HEK293 (cell line): ENCODE results near the gene PDE9A.

Source experiments
- CTCF ChIA-PET: fragments of 350-600 bp; formaldehyde crosslinking; extraction: SDS; loops from one replicate; lab custom pipeline; 2021; ENCODE audit warnings: antibody characterized with exemption; lab: Yijun Ruan, JAX
- POLR2A ChIA-PET: fragments of 300-600 bp; formaldehyde crosslinking; extraction: SDS; loops from one replicate; lab custom pipeline; 2020; ENCODE audit warnings: antibody characterized with exemption, inconsistent platforms; lab: Yijun Ruan, JAX
- H3K27ac ChIP-seq: fragments of 200-500 bp; sonication (Bioruptor generic); 2 replicates; pipeline ENCODE4 v1.5.1; 2014; ENCODE audit warnings: low read depth, low read length, control low read depth, inconsistent platforms; ENCODE audit errors: extremely low read depth
- H3K36me3 ChIP-seq, 2 experiments: fragments of 200-500 bp in 1 of 2; sonication (Bioruptor generic) in 1 of 2; 1 replicate in 1 of 2; 2 replicates in 1 of 2; pipeline ENCODE4 v1.5.1; 2014 to 2017; ENCODE audit warnings: inconsistent platforms in 2 of 2, low read length in 2 of 2; ENCODE audit not compliant: control insufficient read depth in 2 of 2, insufficient read depth in 1 of 2
- H3K4me1 ChIP-seq: fragments of 200-500 bp; sonication (Bioruptor generic); 2 replicates; pipeline ENCODE4 v1.5.1; 2014; ENCODE audit warnings: mild to moderate bottlenecking, low read length, inconsistent platforms; ENCODE audit not compliant: control insufficient read depth, insufficient read depth
- H3K4me3 ChIP-seq: 2 replicates; pipeline ENCODE4 v1.5.1; 2011; ENCODE audit warnings: low read depth, mild to moderate bottlenecking, control low read depth, low read length, moderate library complexity
- H3K9me3 ChIP-seq: fragments of 200-500 bp; sonication (Bioruptor generic); 2 replicates; pipeline ENCODE4 v1.5.1; 2014; ENCODE audit warnings: low read depth, low read length, inconsistent platforms; ENCODE audit not compliant: control insufficient read depth, insufficient read depth
- EGR2 ChIP-seq: fragments of 450-650 bp; formaldehyde crosslinking; IDR thresholded peaks from 2 replicates; pipeline ENCODE4 v1.5.1; 2016; ENCODE audit warnings: low read depth, missing biosample characterization, missing genetic modification characterization
- KLF1 ChIP-seq: fragments of 450-650 bp; formaldehyde crosslinking; IDR thresholded peaks from 2 replicates; pipeline ENCODE4 v1.5.1; 2016; ENCODE audit warnings: missing biosample characterization, missing genetic modification characterization
- KLF8 ChIP-seq: fragments of 450-650 bp; formaldehyde crosslinking; IDR thresholded peaks from 2 replicates; pipeline ENCODE4 v1.5.1; 2016; ENCODE audit warnings: missing biosample characterization, missing genetic modification characterization
- MEIS1 ChIP-seq: sonication (generic); formaldehyde crosslinking; IDR thresholded peaks from 2 replicates; pipeline ENCODE4 v1.8.1; 2022; ENCODE audit warnings: missing genetic modification reagents, mild to moderate bottlenecking, borderline replicate concordance
- PRDM4 ChIP-seq: fragments of 450-650 bp; formaldehyde crosslinking; IDR thresholded peaks from 2 replicates; pipeline ENCODE4 v1.5.1; 2017; ENCODE audit warnings: missing biosample characterization, missing genetic modification characterization
- RBAK ChIP-seq: fragments of 450-650 bp; formaldehyde crosslinking; IDR thresholded peaks from 2 replicates; pipeline ENCODE4 v1.5.1; 2016; ENCODE audit warnings: missing biosample characterization, missing genetic modification characterization
- SCRT1 ChIP-seq: fragments of 450-650 bp; formaldehyde crosslinking; IDR thresholded peaks from 2 replicates; pipeline ENCODE4 v1.5.1; 2016; ENCODE audit warnings: missing biosample characterization, missing genetic modification characterization, borderline replicate concordance
- ZEB2 ChIP-seq: fragments of 450-650 bp; formaldehyde crosslinking; IDR thresholded peaks from 2 replicates; pipeline ENCODE4 v1.5.1; 2016; ENCODE audit warnings: missing biosample characterization, missing genetic modification characterization
- ZFHX2 ChIP-seq: fragments of 450-650 bp; formaldehyde crosslinking; conservative IDR thresholded peaks from 2 replicates; pipeline ENCODE4 v1.5.1; 2016; ENCODE audit warnings: missing biosample characterization, missing genetic modification characterization
- ZIC2 ChIP-seq: fragments of 450-650 bp; formaldehyde crosslinking; IDR thresholded peaks from 2 replicates; pipeline ENCODE4 v1.5.1; 2016; ENCODE audit warnings: missing biosample characterization, missing genetic modification characterization
- ZNF10 ChIP-seq: fragments of 450-650 bp; formaldehyde crosslinking; IDR thresholded peaks from 2 replicates; pipeline ENCODE4 v1.5.1; 2017; ENCODE audit warnings: missing biosample characterization, missing genetic modification characterization
- ZNF112 ChIP-seq: fragments of 450-650 bp; formaldehyde crosslinking; IDR thresholded peaks from 2 replicates; pipeline ENCODE4 v1.5.0; 2017; ENCODE audit warnings: missing biosample characterization, missing genetic modification characterization
- ZNF121 ChIP-seq: fragments of 450-650 bp; formaldehyde crosslinking; IDR thresholded peaks from 2 replicates; pipeline ENCODE4 v1.5.1; 2016; ENCODE audit warnings: missing biosample characterization, missing genetic modification characterization
- ZNF169 ChIP-seq: fragments of 450-650 bp; formaldehyde crosslinking; IDR thresholded peaks from 2 replicates; pipeline ENCODE4 v1.5.1; 2016; ENCODE audit warnings: missing biosample characterization, missing genetic modification characterization
- ZNF214 ChIP-seq: fragments of 450-650 bp; formaldehyde crosslinking; IDR thresholded peaks from 2 replicates; pipeline ENCODE4 v1.5.1; 2017; ENCODE audit warnings: missing biosample characterization, mild to moderate bottlenecking, missing genetic modification characterization, borderline replicate concordance
- ZNF521 ChIP-seq: fragments of 450-650 bp; formaldehyde crosslinking; IDR thresholded peaks from 2 replicates; pipeline ENCODE4 v1.5.1; 2017; ENCODE audit warnings: missing biosample characterization, mild to moderate bottlenecking, missing genetic modification characterization
- ZNF548 ChIP-seq: fragments of 450-650 bp; formaldehyde crosslinking; IDR thresholded peaks from 2 replicates; pipeline ENCODE4 v1.5.1; 2016; ENCODE audit warnings: missing biosample characterization, missing genetic modification characterization
- ZNF701 ChIP-seq: fragments of 450-650 bp; formaldehyde crosslinking; IDR thresholded peaks from 2 replicates; pipeline ENCODE4 v1.5.1; 2016; ENCODE audit warnings: missing biosample characterization, missing genetic modification characterization
- ZNF707 ChIP-seq: fragments of 450-650 bp; formaldehyde crosslinking; IDR thresholded peaks from 2 replicates; pipeline ENCODE4 v1.5.1; 2016; ENCODE audit warnings: missing biosample characterization, missing genetic modification characterization
- ZNF791 ChIP-seq: fragments of 450-650 bp; formaldehyde crosslinking; IDR thresholded peaks from 2 replicates; pipeline ENCODE4 v1.5.1; 2016; ENCODE audit warnings: missing biosample characterization, missing genetic modification characterization
- TF ChIP-seq, protein P1 (sequence below): fragments of 450-650 bp; formaldehyde crosslinking; IDR thresholded peaks from 2 replicates; pipeline ENCODE4 v1.5.1; 2016; ENCODE audit warnings: missing biosample characterization, missing genetic modification characterization, borderline replicate concordance
- TF ChIP-seq, protein P2 (sequence below): fragments of 450-650 bp; formaldehyde crosslinking; IDR thresholded peaks from 2 replicates; pipeline ENCODE4 v1.5.1; 2017; ENCODE audit warnings: missing biosample characterization, missing genetic modification characterization

Gene PDE9A

GRCh38 chr21:42784276-42784675 is 130.9 kb downstream of the PDE9A start:
- Histone ChIP-seq H3K27ac (no peak overlapping the region), H3K4me1 (peaks cover 2% of the 10 kb centered on the region; the same call in 1 of the 2 replicates), H3K36me3 (no peaks in the 10 kb centered on the region), H3K4me3 (no peak overlapping the region), H3K9me3 (no peaks in the 10 kb centered on the region)
- CTCF ChIA-PET: no interaction called here
- POLR2A ChIA-PET: no interaction called here
- peak; percentile 60 for TF ChIP-seq ZFHX2 (tag by site-specific recombination)
- no peak for TF ChIP-seq PRDM4 (tag by site-specific recombination)
- peak; percentile 46; the same call in 1 of the 2 replicates for TF ChIP-seq KLF8
- peak; percentile 95 for TF ChIP-seq KLF1 (tag by site-specific recombination)
- peak; percentile 86; the same call in 1 of the 2 replicates for TF ChIP-seq EGR2 (tag by site-specific recombination)

GRCh38 chr21:42784896-42785451 is 131.6 kb downstream of the PDE9A start:
- CTCF ChIA-PET: no interaction called here
- no peaks in the 10 kb centered on the region for H3K36me3 ChIP-seq
- POLR2A ChIA-PET: no interaction called here
- no peaks in the 10 kb centered on the region for H3K9me3 ChIP-seq
- no peak for TF ChIP-seq ZNF707 (tag by site-specific recombination)
- TF ChIP-seq KLF1 (tag by site-specific recombination): peak; percentile 58
- TF ChIP-seq, protein P1, sequence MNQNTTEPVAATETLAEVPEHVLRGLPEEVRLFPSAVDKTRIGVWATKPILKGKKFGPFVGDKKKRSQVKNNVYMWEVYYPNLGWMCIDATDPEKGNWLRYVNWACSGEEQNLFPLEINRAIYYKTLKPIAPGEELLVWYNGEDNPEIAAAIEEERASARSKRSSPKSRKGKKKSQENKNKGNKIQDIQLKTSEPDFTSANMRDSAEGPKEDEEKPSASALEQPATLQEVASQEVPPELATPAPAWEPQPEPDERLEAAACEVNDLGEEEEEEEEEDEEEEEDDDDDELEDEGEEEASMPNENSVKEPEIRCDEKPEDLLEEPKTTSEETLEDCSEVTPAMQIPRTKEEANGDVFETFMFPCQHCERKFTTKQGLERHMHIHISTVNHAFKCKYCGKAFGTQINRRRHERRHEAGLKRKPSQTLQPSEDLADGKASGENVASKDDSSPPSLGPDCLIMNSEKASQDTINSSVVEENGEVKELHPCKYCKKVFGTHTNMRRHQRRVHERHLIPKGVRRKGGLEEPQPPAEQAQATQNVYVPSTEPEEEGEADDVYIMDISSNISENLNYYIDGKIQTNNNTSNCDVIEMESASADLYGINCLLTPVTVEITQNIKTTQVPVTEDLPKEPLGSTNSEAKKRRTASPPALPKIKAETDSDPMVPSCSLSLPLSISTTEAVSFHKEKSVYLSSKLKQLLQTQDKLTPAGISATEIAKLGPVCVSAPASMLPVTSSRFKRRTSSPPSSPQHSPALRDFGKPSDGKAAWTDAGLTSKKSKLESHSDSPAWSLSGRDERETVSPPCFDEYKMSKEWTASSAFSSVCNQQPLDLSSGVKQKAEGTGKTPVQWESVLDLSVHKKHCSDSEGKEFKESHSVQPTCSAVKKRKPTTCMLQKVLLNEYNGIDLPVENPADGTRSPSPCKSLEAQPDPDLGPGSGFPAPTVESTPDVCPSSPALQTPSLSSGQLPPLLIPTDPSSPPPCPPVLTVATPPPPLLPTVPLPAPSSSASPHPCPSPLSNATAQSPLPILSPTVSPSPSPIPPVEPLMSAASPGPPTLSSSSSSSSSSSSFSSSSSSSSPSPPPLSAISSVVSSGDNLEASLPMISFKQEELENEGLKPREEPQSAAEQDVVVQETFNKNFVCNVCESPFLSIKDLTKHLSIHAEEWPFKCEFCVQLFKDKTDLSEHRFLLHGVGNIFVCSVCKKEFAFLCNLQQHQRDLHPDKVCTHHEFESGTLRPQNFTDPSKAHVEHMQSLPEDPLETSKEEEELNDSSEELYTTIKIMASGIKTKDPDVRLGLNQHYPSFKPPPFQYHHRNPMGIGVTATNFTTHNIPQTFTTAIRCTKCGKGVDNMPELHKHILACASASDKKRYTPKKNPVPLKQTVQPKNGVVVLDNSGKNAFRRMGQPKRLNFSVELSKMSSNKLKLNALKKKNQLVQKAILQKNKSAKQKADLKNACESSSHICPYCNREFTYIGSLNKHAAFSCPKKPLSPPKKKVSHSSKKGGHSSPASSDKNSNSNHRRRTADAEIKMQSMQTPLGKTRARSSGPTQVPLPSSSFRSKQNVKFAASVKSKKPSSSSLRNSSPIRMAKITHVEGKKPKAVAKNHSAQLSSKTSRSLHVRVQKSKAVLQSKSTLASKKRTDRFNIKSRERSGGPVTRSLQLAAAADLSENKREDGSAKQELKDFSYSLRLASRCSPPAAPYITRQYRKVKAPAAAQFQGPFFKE (tag by site-specific recombination): no peak
- peaks cover 2% of the 10 kb centered on the region; the same call in 1 of the 2 replicates for H3K4me1 ChIP-seq
- H3K4me3 ChIP-seq: no peak overlapping the region
- no peak overlapping the region for H3K27ac ChIP-seq

GRCh38 chr21:42785666-42786427 is 132.4 kb downstream of the PDE9A start:
- POLR2A ChIA-PET: interaction anchor here (1.0 kb wide), 1 partner anchor 18 kb away, joined by 3 read pairs; no protein-coding TSS in a partner anchor
- no peak overlapping the region for H3K4me3 ChIP-seq
- no peaks in the 10 kb centered on the region for H3K36me3 ChIP-seq
- no peak overlapping the region for H3K27ac ChIP-seq
- H3K9me3 ChIP-seq: no peaks in the 10 kb centered on the region
- CTCF ChIA-PET: no interaction called here
- H3K4me1 ChIP-seq: peaks cover 2% of the 10 kb centered on the region; the same call in 1 of the 2 replicates
- no peak for TF ChIP-seq ZNF791 (tag by site-specific recombination)
- TF ChIP-seq SCRT1 (tag by site-specific recombination): no peak
- no peak for TF ChIP-seq ZNF112
- TF ChIP-seq ZNF701 (tag by site-specific recombination): no peak
- no peak for TF ChIP-seq ZEB2 (tag by site-specific recombination)
- no peak for TF ChIP-seq ZIC2 (tag by site-specific recombination)
- TF ChIP-seq, protein P2, sequence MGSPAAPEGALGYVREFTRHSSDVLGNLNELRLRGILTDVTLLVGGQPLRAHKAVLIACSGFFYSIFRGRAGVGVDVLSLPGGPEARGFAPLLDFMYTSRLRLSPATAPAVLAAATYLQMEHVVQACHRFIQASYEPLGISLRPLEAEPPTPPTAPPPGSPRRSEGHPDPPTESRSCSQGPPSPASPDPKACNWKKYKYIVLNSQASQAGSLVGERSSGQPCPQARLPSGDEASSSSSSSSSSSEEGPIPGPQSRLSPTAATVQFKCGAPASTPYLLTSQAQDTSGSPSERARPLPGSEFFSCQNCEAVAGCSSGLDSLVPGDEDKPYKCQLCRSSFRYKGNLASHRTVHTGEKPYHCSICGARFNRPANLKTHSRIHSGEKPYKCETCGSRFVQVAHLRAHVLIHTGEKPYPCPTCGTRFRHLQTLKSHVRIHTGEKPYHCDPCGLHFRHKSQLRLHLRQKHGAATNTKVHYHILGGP (tag by site-specific recombination): no peak
- no peak for TF ChIP-seq ZNF10 (tag by site-specific recombination)
- TF ChIP-seq RBAK (tag by site-specific recombination): no peak
- no peak for TF ChIP-seq ZNF548
- TF ChIP-seq ZNF169 (tag by site-specific recombination): no peak
- no peak for TF ChIP-seq ZNF214 (tag by site-specific recombination)
- no peak for TF ChIP-seq MEIS1 (CRISPR knock-in tag)
- TF ChIP-seq ZNF121 (tag by site-specific recombination): no peak
- TF ChIP-seq ZNF521 (tag by site-specific recombination): no peak
